A549 (cell line): ENCODE measurements around the gene ZNF853. TPM values are rescaled to one million over a fixed set of nuclear protein-coding genes. Genes with fewer than 3 reads are reported as not detected.
A peak's percentile ranks its signal among the peaks of the same experiment; 100 is the strongest.

Experiments
- ATAC-seq, 2 experiments: fragments of 200-7000 bp in 1 of 2; fragments of >200 bp in 1 of 2; cut with Nextera tagmentation in 1 of 2; cut with Tn5 transposase in 1 of 2; 3 replicates each; pipeline versions ENCODE4 v1.8.0 to v1.9.1; 2018 to 2020; ENCODE audit warnings: mild to moderate bottlenecking in 1 of 2, moderate library complexity in 1 of 2
- CTCF ChIA-PET: fragments of 300-600 bp; sonication (Branson Sonifier 250); formaldehyde crosslinking; extraction: SDS; loops from one replicate; lab custom pipeline; 2021; ENCODE audit warnings: antibody characterized with exemption, inconsistent platforms; lab: Yijun Ruan, JAX
- POLR2A ChIA-PET: fragments of 350-600 bp; formaldehyde crosslinking; extraction: SDS; loops from one replicate; lab custom pipeline; 2021; ENCODE audit warnings: antibody characterized with exemption, inconsistent platforms; lab: Yijun Ruan, JAX
- DNase-seq, 2 experiments: peaks; one replicate each; pipeline versions ENCODE4 v3.0.0 to v3.0.0-alpha.2; 2011 to 2016; ENCODE audit warnings: low read depth in 1 of 2, low spot score in 1 of 2
- FAIRE-seq: peaks from 2 replicates; lab custom pipeline; 2011; peaks lifted over from hg19 to GRCh38; lab: Jason Lieb, UNC
- H3K27ac ChIP-seq, 2 experiments: fragments of >200 bp; sonication (Bioruptor Twin); formaldehyde crosslinking; 3 replicates each; pipeline ENCODE4 v1.5.1; 2016 to 2017
- H3K4me1 ChIP-seq: fragments of >200 bp; sonication (Bioruptor Twin); formaldehyde crosslinking; 3 replicates; pipeline ENCODE4 v1.6.1; 2016
- H3K4me2 ChIP-seq: fragments of >200 bp; sonication (Bioruptor Twin); formaldehyde crosslinking; 3 replicates; pipeline ENCODE4 v1.6.1; 2016
- H3K4me3 ChIP-seq: fragments of >200 bp; sonication (Bioruptor Twin); formaldehyde crosslinking; 3 replicates; pipeline ENCODE4 v1.5.1; 2016
- H3K9me3 ChIP-seq: fragments of >200 bp; sonication (Bioruptor Twin); formaldehyde crosslinking; 3 replicates; pipeline ENCODE4 v1.6.1; 2016
- BHLHE40 ChIP-seq: IDR thresholded peaks from 2 replicates; pipeline ENCODE4 v1.6.1; 2012; ENCODE audit warnings: low read depth, low read length, inconsistent platforms
- CBX2 ChIP-seq: fragments of 200-600 bp; sonication (generic); IDR thresholded peaks from 2 replicates; pipeline ENCODE4 v1.6.1; 2016; ENCODE audit warnings: low read depth, mild to moderate bottlenecking, borderline replicate concordance
- CBX8 ChIP-seq: fragments of 200-600 bp; sonication (generic); IDR thresholded peaks from 2 replicates; pipeline ENCODE4 v1.6.1; 2016
- CEBPB ChIP-seq, 2 experiments: fragments of >200 bp in 1 of 2; sonication (Bioruptor Twin) in 1 of 2; formaldehyde crosslinking in 1 of 2; IDR thresholded peaks; 2 replicates each; pipeline ENCODE4 v1.6.1; 2012 to 2016
- CHD2 ChIP-seq: fragments of 150-350 bp; IDR thresholded peaks from 2 replicates; pipeline ENCODE4 v1.6.1; 2014; ENCODE audit warnings: low read length; ENCODE audit not compliant: partially characterized antibody
- CHD4 ChIP-seq: fragments of 200-600 bp; sonication (generic); IDR thresholded peaks from 2 replicates; pipeline ENCODE4 v1.6.1; 2016; ENCODE audit warnings: antibody characterized with exemption, mild to moderate bottlenecking, borderline replicate concordance
- CTCF ChIP-seq: fragments of >200 bp; sonication (Bioruptor Twin); formaldehyde crosslinking; IDR thresholded peaks from 3 replicates; pipeline ENCODE4 v1.5.1; 2016
- ELK1 ChIP-seq: fragments of 150-350 bp; IDR thresholded peaks from 2 replicates; pipeline ENCODE4 v1.6.1; 2014; ENCODE audit warnings: low read depth, mild to moderate bottlenecking, low read length
- ESRRA ChIP-seq: fragments of 150-350 bp; IDR thresholded peaks from 2 replicates; pipeline ENCODE4 v1.6.1; 2014; ENCODE audit warnings: mild to moderate bottlenecking, low read length, borderline replicate concordance
- FOSL2 ChIP-seq, 2 experiments: fragments of 450-650 bp in 1 of 2; fragments of >200 bp in 1 of 2; sonication (Bioruptor Twin) in 1 of 2; formaldehyde crosslinking; IDR thresholded peaks; 2 replicates each; pipeline versions ENCODE4 v1.5.0 to v1.6.1; 2016 to 2020; ENCODE audit warnings: mild to moderate bottlenecking in 1 of 2, moderate library complexity in 1 of 2
- FOXS1 ChIP-seq: fragments of 250-450 bp; sonication (Bioruptor Pico); IDR thresholded peaks from 2 replicates; pipeline ENCODE4 v1.5.0; 2020; ENCODE audit warnings: mild to moderate bottlenecking, moderate library complexity
- HES2 ChIP-seq: fragments of >200 bp; sonication (Bioruptor Twin); formaldehyde crosslinking; IDR thresholded peaks from 2 replicates; pipeline ENCODE4 v1.6.1; 2016
- HEYL ChIP-seq: fragments of 250-450 bp; sonication (Bioruptor Pico); IDR thresholded peaks from 2 replicates; pipeline ENCODE4 v1.8.0; 2021; ENCODE audit warnings: mild to moderate bottlenecking, moderate library complexity
- HOXA7 ChIP-seq: fragments of 250-450 bp; sonication (Bioruptor Pico); IDR thresholded peaks from 2 replicates; pipeline ENCODE4 v1.5.0; 2020; ENCODE audit warnings: mild to moderate bottlenecking, moderate library complexity
- KDM1A ChIP-seq: fragments of 200-600 bp; sonication (generic); IDR thresholded peaks from 2 replicates; pipeline ENCODE4 v1.6.1; 2016; ENCODE audit warnings: low read depth, mild to moderate bottlenecking
- MAZ ChIP-seq: fragments of 150-350 bp; IDR thresholded peaks from 2 replicates; pipeline ENCODE4 v1.6.1; 2014; ENCODE audit warnings: antibody characterized with exemption, low read depth, low read length, borderline replicate concordance
- NFE2L2 ChIP-seq: fragments of 150-350 bp; conservative IDR thresholded peaks from 2 replicates; pipeline ENCODE4 v1.6.1; 2014; ENCODE audit warnings: low read length
- NPAS2 ChIP-seq: fragments of 250-450 bp; sonication (Bioruptor Pico); IDR thresholded peaks from 2 replicates; pipeline ENCODE4 v1.8.0; 2022; ENCODE audit warnings: mild to moderate bottlenecking, moderate library complexity, borderline replicate concordance
- NR3C1 ChIP-seq: fragments of >200 bp; sonication (Bioruptor Twin); formaldehyde crosslinking; IDR thresholded peaks from 3 replicates; pipeline ENCODE4 v1.6.1; 2017
- PBX3 ChIP-seq: IDR thresholded peaks from 2 replicates; pipeline ENCODE4 v1.6.1; 2012
- PHF8 ChIP-seq: fragments of 200-600 bp; sonication (generic); IDR thresholded peaks from 2 replicates; pipeline ENCODE4 v1.6.1; 2016; ENCODE audit warnings: low read depth, mild to moderate bottlenecking, antibody characterized with exemption, moderate library complexity, borderline replicate concordance
- RAD21 ChIP-seq, 2 experiments: fragments of >200 bp in 1 of 2; sonication (Bioruptor Twin) in 1 of 2; formaldehyde crosslinking in 1 of 2; IDR thresholded peaks in 1 of 2; conservative IDR thresholded peaks in 1 of 2; 2 replicates in 1 of 2; 3 replicates in 1 of 2; pipeline ENCODE4 v1.6.1; 2012 to 2018; ENCODE audit warnings: inconsistent platforms in 1 of 2
- RFX5 ChIP-seq: fragments of 450-650 bp; IDR thresholded peaks from 2 replicates; pipeline ENCODE4 v1.7.1; 2014; ENCODE audit warnings: antibody characterized with exemption, mild to moderate bottlenecking, moderate library complexity
- RNF2 ChIP-seq: fragments of 200-600 bp; sonication (generic); IDR thresholded peaks from 2 replicates; pipeline ENCODE4 v1.6.1; 2016; ENCODE audit warnings: low read depth, mild to moderate bottlenecking, antibody characterized with exemption, moderate library complexity, borderline replicate concordance
- SMC3 ChIP-seq: fragments of >200 bp; sonication (Bioruptor Twin); formaldehyde crosslinking; IDR thresholded peaks from 3 replicates; pipeline ENCODE4 v1.6.1; 2018; ENCODE audit warnings: inconsistent platforms
- TP53 ChIP-seq: fragments of 250-450 bp; sonication (Bioruptor Pico); IDR thresholded peaks from 2 replicates; pipeline ENCODE4 v1.5.0; 2021; ENCODE audit warnings: mild to moderate bottlenecking, moderate library complexity
- ZC3H11A ChIP-seq: fragments of 450-650 bp; IDR thresholded peaks from 2 replicates; pipeline ENCODE4 v1.6.1; 2014; ENCODE audit warnings: antibody characterized with exemption, mild to moderate bottlenecking
- WGBS: methylation state at CpG from one replicate; pipeline ENCODE4 v1.1.6; 2017; ENCODE audit errors: missing lambda C conversion rate; 5-methylcytosine and 5-hydroxymethylcytosine counted together
- polyA plus RNA-seq, 4 experiments: library from polyadenylated mRNA; depleted of rRNA in 3 of 4; stranded (reverse); fragments of >200 nt; fragmentation: RNase III in 1 of 4; extraction: RNeasy Plus Mini Kit Qiagen cat#74134 plus additional on column Dnase treatment in 1 of 4; gene quantifications; 2 replicates in 3 of 4; 3 replicates in 1 of 4; pipeline ENCODE4 v1.2.3, GENCODE V29; 2011 to 2017

Gene ZNF853
- polyA plus RNA-seq, 2 of the 4 experiments (the other 2 are of a cell fraction): 1.8 to 2.2 TPM

- TF ChIP-seq RFX5 (no peak), KDM1A (no peak), PHF8 (no peak), RNF2 (no peak), PBX3 (no peak), HOXA7 (CRISPR knock-in tag) (no peak), NR3C1 (no peak), FOSL2 (IDR thresholded peaks at IDR 0.05) (no peak), FOSL2 (CRISPR knock-in tag; IDR thresholded peaks at IDR 0.05) (no peak), HEYL (no peak), CBX8 (no peak), TP53 (CRISPR knock-in tag) (no peak), SMC3 (no peak), NPAS2 (CRISPR knock-in tag) (no peak)
- WGBS: 16% methylated on average over 10 of the region's 10 CpGs
- CTCF ChIA-PET: interaction anchor here (0.7 to 4.7 kb wide), 17 partner anchors 10 to 733 kb away, joined by 3 to 58 read pairs (median 5); partner anchors contain the start of genes ZDHHC4 and ZNF12
- Histone ChIP-seq H3K4me3 (peak overlapping the region; percentile 77), H3K4me2 (peak overlapping the region; percentile 72), H3K27ac (peak overlapping the region; percentile 89 to 92), H3K4me1 (peaks cover 11% of the 10 kb centered on the region), H3K9me3 (no peaks in the 10 kb centered on the region)
- FAIRE-seq: no peak
- POLR2A ChIA-PET: interaction anchor here (1.7 to 2.0 kb wide), 2 partner anchors 10 to 13 kb away, joined by 7 to 15 read pairs; partner anchors contain the start of gene ZDHHC4
- DNase-seq: peak in 1 of 2 experiments; percentile 54
- peak; percentile 75 to 83 for ATAC-seq
Measured at GRCh38 chr7:6590645-6591110, 24.7 kb upstream of the ZNF853 start.

- H3K27ac ChIP-seq: no peak overlapping the region
- ATAC-seq (no peak), FAIRE-seq (no peak)
- POLR2A ChIA-PET: no interaction called here
- H3K4me3 ChIP-seq: no peak overlapping the region
- no peaks in the 10 kb centered on the region for H3K9me3 ChIP-seq
- TF ChIP-seq SMC3 (no peak), RNF2 (no peak), RAD21 (conservative IDR thresholded peaks at IDR 0.05 in 1 of 2, IDR thresholded peaks at IDR 0.05 in 1 of 2) (no peak), RFX5 (no peak), CTCF (no peak), NFE2L2 (no peak), CHD2 (no peak), NPAS2 (CRISPR knock-in tag) (no peak), HEYL (no peak), MAZ (no peak), ESRRA (no peak), BHLHE40 (no peak), CBX2 (no peak)
- TF ChIP-seq, all 56 proteins: peak for 0
- Histone ChIP-seq H3K4me2 (no peak overlapping the region), H3K4me1 (no peaks in the 10 kb centered on the region)
- 96% methylated on average over 15 of the region's 15 CpGs for WGBS
- CTCF ChIA-PET: interaction anchor here (1.3 to 2.1 kb wide), 3 partner anchors 9 to 83 kb away, joined by 3 to 5 read pairs (median 3); no protein-coding TSS in a partner anchor
- DNase-seq: no peak
Measured at GRCh38 chr7:6600093-6600492, 15.3 kb upstream of the ZNF853 start.

- FAIRE-seq (no peak), DNase-seq (no peak), ATAC-seq (no peak)
- H3K4me1 ChIP-seq: no peaks in the 10 kb centered on the region
- CTCF ChIA-PET: interaction anchor here (0.9 to 1.5 kb wide), 2 partner anchors 87 to 326 kb away, joined by 4 read pairs; no protein-coding TSS in a partner anchor
- H3K4me2 ChIP-seq: no peak overlapping the region
- 99% methylated on average over 8 of the region's 10 CpGs for WGBS
- no peak overlapping the region for H3K27ac ChIP-seq
- POLR2A ChIA-PET: no interaction called here
- H3K9me3 ChIP-seq: no peaks in the 10 kb centered on the region
- H3K4me3 ChIP-seq: no peak overlapping the region
- no peak for TF ChIP-seq CHD4
- TF ChIP-seq ELK1: no peak
- TF ChIP-seq CEBPB (IDR thresholded peaks at IDR 0.05): no peak
- no peak for TF ChIP-seq ZC3H11A
- no peak for TF ChIP-seq PBX3
- no peak for TF ChIP-seq SMC3
- TF ChIP-seq HES2: no peak
- TF ChIP-seq FOXS1 (CRISPR knock-in tag): no peak
Measured at GRCh38 chr7:6604458-6604857, 11.0 kb upstream of the ZNF853 start.
